ENCODE data around the gene TMEM107.

Gene TMEM107

DNA sequence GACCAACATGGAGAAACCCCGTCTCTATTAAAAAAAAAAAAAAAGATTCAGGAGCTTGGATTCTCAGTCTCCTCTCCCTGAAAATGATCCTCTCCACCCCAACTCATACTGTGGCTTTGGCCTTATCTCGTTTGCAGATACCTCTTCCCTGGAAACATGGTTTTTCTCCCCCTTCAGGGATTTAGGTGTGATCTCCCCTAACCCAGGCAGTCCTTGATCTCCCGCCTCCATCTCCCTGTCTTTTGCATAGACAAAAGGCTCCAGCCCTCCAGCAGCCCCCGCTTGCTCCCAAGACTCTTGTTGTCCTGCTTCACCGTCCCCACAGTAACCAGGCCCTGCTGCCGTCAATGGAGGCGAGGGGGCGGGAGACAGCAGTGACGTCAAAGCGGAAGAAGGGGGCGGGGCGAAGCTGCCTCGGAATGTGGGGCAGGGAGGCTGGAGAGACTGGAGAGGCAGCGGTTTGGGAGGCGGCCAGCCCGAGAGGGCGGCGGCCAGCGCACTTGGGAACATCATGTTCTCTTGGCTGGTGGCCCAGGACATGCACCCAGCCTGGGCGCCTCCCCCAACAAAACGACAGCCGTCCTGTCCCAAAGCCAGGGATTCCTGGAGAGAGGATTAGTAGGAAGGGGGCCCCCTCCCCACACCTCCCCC, 22.1 kb downstream of the TMEM107 start:
- TF ChIP-seq, protein P1, sequence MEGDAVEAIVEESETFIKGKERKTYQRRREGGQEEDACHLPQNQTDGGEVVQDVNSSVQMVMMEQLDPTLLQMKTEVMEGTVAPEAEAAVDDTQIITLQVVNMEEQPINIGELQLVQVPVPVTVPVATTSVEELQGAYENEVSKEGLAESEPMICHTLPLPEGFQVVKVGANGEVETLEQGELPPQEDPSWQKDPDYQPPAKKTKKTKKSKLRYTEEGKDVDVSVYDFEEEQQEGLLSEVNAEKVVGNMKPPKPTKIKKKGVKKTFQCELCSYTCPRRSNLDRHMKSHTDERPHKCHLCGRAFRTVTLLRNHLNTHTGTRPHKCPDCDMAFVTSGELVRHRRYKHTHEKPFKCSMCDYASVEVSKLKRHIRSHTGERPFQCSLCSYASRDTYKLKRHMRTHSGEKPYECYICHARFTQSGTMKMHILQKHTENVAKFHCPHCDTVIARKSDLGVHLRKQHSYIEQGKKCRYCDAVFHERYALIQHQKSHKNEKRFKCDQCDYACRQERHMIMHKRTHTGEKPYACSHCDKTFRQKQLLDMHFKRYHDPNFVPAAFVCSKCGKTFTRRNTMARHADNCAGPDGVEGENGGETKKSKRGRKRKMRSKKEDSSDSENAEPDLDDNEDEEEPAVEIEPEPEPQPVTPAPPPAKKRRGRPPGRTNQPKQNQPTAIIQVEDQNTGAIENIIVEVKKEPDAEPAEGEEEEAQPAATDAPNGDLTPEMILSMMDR (IDR thresholded peaks at IDR 0.05; ENCODE audit: low read depth, low read length) = no peak
- H3K4me3 ChIP-seq (ENCODE audit: low read depth, low read length) = 0 out of 2 replicates have a peak overlapping the region, but pooled peaks have one; percentile 8

DNA sequence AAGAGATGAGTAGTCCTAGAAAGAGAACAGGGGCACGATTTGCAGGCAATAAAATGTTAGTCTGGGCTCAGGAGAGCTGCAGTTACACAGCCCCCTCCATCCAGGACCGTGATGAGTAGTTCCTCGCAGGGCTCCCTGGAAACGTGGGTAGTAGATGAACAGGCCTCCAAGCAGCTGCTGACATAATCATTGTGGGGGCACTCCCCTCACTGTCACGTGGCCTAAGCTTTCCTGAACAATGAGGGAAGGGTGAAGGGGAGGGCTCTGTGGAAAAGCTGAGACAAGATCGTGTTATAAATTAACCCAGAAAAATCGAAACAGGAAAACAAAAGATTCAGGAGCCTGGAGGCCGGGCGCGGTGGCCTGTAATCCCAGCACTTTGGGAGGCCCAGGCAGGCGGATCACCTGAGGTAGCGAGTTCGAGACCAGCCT, 22.6 kb downstream of the TMEM107 start:
- TF ChIP-seq, protein P1 (IDR thresholded peaks at IDR 0.05; ENCODE audit: low read depth, low read length) = no peak
- no peak overlapping the region for H3K4me3 ChIP-seq (ENCODE audit: low read depth, low read length)

DNA sequence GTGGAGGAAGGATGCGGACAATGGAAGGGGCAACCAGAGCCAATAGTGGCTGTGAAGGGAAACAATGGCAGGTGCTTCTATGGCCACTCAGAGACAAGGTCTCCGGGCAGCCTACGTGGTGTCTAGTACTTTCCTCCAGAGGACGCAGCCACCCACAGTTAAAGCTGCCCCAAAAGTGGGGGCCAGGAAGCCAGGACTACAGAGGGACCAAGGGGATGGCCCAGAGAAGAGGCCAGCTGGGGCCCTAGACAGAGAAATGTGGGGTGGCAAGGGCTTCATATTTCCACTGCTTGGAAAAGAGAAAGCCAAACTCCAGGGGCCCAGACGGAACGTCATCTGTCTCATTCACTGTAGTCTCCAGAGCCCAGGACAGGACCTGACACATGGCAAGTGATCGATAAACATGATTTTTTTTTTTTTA, 23.1 kb downstream of the TMEM107 start:
- TF ChIP-seq, protein P1 (IDR thresholded peaks at IDR 0.05; ENCODE audit: low read depth, low read length) = no peak
- H3K4me3 ChIP-seq (ENCODE audit: low read depth, low read length) = no peak overlapping the region

DNA sequence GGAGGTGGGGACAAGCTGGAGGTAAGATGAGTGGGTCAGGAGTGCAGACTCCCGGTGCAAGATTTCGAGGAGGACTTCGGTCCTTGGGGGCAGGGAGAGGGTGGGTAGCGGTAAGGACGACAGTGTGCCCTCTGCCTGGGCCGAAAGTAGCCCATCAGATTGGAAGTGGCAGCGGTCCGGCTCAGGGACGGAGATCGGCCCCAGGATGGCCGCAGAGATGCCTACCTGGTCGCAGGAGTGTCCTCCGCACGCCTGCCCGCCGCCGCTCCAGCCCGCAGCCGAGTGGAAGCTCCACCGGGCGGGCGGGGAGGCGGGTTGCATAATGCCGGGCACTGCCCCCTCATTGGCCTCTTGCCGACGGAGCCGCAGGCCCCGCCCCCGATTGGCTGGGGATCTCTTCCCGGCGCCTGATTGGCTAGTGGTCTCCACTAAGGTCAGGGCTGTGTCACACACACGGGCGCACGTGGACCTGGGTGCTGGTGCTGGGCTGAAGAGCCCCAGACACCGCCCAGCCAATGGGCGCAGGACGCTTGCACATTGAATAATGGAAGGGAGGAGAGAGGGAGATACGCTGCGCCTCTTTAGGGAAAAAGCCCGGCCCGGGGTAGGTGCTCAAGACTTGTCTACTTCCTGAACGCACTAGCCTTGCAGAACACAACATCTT, 23.9 kb downstream of the TMEM107 start, which contains the start of gene PER1:
TSS of gene PER1 (minus strand) at position 293 of the 664 bp plus-strand sequence. CDS start 1,698 bp downstream, outside the sequence.
- TF ChIP-seq, protein P1 (IDR thresholded peaks at IDR 0.05; ENCODE audit: low read depth, low read length) = no peak
- peak within 1 kb of the TSS; percentile 77 for H3K4me3 ChIP-seq (ENCODE audit: low read depth, low read length)

DNA sequence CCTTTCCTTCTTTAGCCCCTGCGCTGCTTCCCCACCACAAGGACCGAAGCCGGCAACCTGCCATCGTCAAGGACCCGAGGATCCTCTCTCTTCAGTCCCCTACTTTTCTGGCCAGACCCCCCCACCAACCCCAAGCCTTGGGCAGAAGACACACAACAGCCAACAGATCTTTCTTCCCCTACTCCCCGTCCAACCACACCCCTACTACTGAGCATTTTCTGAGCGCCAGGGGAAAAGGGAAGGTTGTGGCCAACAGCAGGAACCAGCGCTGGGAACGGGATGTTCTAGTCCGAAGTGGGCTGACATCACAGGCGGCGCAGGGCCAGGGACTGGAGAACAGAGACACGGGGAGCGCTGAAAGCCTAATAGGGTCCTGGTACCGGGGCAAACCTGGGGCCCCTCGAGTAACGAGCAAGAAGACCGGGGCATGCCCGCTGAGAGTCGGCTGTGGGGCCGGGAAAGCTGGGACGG, 24.5 kb downstream of the TMEM107 start:
- TF ChIP-seq, protein P1 (IDR thresholded peaks at IDR 0.05; ENCODE audit: low read depth, low read length) = no peak
- H3K4me3 ChIP-seq (ENCODE audit: low read depth, low read length) = peak overlapping the region; percentile 77

DNA sequence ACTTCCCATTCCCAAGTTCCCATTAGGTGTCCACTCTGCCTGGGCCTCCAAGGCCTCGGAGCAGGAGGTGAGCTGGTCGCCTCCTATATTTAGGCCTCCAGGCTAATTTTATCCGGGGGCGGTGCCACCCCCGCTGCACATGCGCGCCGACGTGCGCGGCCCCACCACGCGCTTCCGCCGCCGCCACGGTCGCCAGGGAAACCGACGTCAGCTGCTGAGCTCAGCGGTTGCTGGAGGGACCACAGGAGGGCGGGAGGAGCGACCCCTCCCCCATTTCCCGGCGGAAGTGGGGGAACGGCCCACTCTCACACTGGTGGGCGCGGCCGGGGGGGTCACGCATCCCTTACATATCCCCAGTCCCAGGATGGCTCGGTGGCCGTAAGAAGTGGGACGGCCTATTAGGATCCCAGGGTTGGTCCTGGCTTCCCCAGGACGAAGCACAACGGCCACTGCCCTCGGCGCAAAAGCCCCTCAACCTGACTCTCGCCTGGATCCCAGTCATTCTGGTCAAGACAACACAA, 25.0 kb downstream of the TMEM107 start:
- H3K4me3 ChIP-seq (ENCODE audit: low read depth, low read length) = peak overlapping the region; percentile 77
- TF ChIP-seq, protein P1 (IDR thresholded peaks at IDR 0.05; ENCODE audit: low read depth, low read length) = no peak

All from WI38 (cell line).